Cardiac fibroblast (primary cell): ENCODE data around the gene CCDC134.

Source experiments
- DNase-seq, 2 donors: peaks; one replicate each; pipeline versions ENCODE4 v3.0.0 to v3.0.0-alpha.2; 2010; ENCODE audit warnings: low read depth in 2 of 2
- H3K4me3 ChIP-seq, 2 donors: replicated peaks in 1 of 2; 1 replicate in 1 of 2; 2 replicates in 1 of 2; pipeline ENCODE4 v1.5.1; 2011; ENCODE audit warnings: low read depth in 2 of 2, low read length in 2 of 2, mild to moderate bottlenecking in 2 of 2, moderate library complexity in 1 of 2
- TF ChIP-seq, protein P1 (sequence below): IDR thresholded peaks from one replicate; pipeline ENCODE4 v1.5.1; 2011; ENCODE audit warnings: low read depth, mild to moderate bottlenecking, low read length, inconsistent platforms

CCDC134 gene

DNA sequence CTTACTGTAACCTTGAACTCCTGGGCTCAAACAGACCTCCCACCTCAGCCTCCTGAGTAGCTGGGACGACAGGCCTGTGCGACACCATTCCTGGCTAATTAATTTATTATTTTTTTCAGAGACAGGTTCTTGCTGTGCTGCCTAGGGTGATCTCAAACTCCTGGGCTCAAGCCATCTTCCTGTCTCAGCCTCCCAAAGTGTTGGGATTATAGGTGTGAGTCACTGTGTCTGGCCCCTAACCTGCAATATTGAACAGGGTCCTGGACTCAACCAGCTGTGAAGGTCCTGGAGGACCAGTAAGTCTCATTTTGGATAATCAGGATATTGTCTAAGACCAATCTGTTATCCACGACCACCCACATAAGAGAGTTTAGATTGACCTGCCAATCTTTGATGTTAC lies 15.2 kb downstream of the CCDC134 start:
- no peak for DNase-seq
- H3K4me3 ChIP-seq: no peak overlapping the region
- TF ChIP-seq, protein P1, sequence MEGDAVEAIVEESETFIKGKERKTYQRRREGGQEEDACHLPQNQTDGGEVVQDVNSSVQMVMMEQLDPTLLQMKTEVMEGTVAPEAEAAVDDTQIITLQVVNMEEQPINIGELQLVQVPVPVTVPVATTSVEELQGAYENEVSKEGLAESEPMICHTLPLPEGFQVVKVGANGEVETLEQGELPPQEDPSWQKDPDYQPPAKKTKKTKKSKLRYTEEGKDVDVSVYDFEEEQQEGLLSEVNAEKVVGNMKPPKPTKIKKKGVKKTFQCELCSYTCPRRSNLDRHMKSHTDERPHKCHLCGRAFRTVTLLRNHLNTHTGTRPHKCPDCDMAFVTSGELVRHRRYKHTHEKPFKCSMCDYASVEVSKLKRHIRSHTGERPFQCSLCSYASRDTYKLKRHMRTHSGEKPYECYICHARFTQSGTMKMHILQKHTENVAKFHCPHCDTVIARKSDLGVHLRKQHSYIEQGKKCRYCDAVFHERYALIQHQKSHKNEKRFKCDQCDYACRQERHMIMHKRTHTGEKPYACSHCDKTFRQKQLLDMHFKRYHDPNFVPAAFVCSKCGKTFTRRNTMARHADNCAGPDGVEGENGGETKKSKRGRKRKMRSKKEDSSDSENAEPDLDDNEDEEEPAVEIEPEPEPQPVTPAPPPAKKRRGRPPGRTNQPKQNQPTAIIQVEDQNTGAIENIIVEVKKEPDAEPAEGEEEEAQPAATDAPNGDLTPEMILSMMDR: no peak

DNA sequence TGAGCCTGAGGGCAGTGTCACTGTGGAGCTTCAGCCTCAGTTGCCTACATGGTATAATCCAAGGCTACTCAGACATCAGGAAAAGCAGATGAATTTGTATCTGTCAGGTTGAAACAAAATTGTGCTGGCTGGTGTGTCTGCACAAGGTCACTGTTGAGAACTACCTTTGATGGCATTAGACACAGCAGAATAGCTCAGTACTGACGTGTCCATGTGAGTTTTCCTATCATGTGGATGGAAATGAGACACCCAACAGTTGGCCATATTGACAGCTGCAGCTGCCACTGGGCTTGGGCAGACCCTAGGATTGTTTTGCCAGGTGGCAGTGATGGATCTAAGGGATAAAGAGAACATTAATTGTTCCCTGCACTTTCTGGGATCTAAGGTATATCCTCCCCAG lies 15.8 kb downstream of the CCDC134 start:
- no peak for DNase-seq

DNA sequence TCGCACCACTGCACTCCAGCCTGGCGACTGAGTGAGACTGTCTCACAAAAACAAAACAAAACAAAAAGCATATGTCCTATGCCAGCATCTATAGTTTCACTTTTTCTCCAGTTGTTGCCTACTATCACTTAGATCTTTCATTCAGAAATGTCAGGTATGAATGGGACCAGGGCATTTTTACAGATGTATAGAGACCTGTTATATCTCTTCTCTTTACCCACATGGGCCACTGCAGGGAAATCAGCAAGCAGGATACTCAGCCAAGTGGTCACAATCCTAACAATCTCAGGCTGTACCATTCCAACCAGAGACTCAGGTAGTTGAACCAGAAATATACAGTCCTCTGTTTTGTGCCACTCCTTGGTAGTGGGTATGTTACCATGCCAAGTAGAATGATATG lies 16.4 kb downstream of the CCDC134 start:
- TF ChIP-seq, protein P1: no peak

More for the DNA sequence above, 15.8 kb downstream of the CCDC134 start:
- H3K4me3 ChIP-seq: no peak overlapping the region
- TF ChIP-seq, protein P1: no peak

DNA sequence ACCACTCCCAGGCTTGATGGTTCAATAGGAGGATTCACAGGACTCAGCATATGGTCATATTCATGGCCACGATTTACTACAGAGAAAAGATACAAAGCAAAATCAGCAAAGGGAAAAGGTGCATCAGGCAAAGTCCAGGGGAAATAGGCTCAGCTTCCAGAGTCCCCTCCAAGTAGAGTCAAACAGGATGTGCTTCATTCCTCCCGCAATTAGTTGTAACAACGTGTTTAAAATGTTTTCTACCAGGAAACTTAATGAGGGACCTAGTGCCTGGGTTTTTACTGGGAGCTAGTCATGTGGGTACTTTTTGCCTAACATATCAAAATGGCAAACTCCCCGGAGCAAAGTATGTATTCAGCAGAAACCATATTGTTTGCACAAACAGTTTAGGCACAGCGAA lies 17.5 kb downstream of the CCDC134 start:
- no peak for DNase-seq
- TF ChIP-seq, protein P1: no peak
- H3K4me3 ChIP-seq: no peak overlapping the region

More for the DNA sequence above, 16.4 kb downstream of the CCDC134 start:
- no peak for DNase-seq
- no peak overlapping the region for H3K4me3 ChIP-seq

- TF ChIP-seq, protein P1: no peak
- no peak for DNase-seq
- H3K4me3 ChIP-seq: no peak overlapping the region
Measured at GRCh38 chr22:41818596-41818995, 18.1 kb downstream of the CCDC134 start.

GRCh38 chr22:41819257-41819656 lies 18.8 kb downstream of the CCDC134 start:
- TF ChIP-seq, protein P1: no peak
- DNase-seq: no peak
- no peak overlapping the region for H3K4me3 ChIP-seq

- DNase-seq: no peak
- TF ChIP-seq, protein P1: no peak
- no peak overlapping the region for H3K4me3 ChIP-seq
Measured at GRCh38 chr22:41820447-41820846, 20.0 kb downstream of the CCDC134 start.
